NCI-H2107 (cell line): Measurements from ENCODE around the gene MPHOSPH9.

Experiments used
- DNase-seq: peaks from one replicate; lab custom pipeline; 2025; lab: John Stamatoyannopoulos, UW

MPHOSPH9 gene

GRCh38 chr12:123149088-123149487 lies 83.9 kb downstream of the MPHOSPH9 start:
- no peak for DNase-seq

GRCh38 chr12:123148655-123149054 lies 84.3 kb downstream of the MPHOSPH9 start:
- DNase-seq: no peak

GRCh38 chr12:123148223-123148622 lies 84.7 kb downstream of the MPHOSPH9 start:
- no peak for DNase-seq

- no peak for DNase-seq
These were observed 87.7 kb downstream of the MPHOSPH9 start for GRCh38 chr12:123145211-123145610.

DNA sequence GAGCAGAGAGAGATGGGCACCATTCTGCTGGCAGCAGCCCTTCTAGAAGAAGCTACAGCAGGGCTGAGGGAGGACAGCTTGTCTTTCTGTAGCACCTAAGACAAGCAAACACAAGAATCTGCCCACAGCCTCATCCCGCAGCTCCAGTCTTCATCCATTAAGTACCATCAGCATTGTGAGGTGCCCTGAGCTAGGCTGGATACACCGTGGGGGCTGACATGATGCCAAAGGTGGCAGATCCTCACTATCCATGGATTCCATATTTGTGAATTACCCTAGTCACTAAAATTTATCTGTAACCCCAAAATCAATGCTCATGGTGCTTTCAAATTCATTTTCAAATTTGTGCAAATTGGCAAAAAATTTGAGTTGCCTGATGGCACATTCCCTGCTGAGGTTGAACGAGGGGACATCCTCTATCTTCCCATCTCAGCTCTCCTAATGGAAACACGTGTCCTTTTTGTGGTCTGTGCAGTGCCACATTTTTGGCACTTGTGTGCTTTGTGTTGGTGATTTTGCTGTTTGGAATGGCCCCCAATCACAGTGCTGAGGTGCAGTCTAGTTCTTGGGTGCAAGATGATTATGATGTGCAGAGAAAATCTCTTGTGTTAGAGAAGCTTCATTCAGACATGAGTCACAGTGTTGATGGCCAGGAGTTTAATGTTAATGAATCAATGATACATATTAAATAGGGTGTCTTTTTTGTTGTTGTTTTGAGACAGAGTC lies 89.0 kb downstream of the MPHOSPH9 start:
- DNase-seq: no peak

- peak; percentile 49 for DNase-seq
These were observed 89.8 kb downstream of the MPHOSPH9 start for GRCh38 chr12:123142921-123143735.

DNA sequence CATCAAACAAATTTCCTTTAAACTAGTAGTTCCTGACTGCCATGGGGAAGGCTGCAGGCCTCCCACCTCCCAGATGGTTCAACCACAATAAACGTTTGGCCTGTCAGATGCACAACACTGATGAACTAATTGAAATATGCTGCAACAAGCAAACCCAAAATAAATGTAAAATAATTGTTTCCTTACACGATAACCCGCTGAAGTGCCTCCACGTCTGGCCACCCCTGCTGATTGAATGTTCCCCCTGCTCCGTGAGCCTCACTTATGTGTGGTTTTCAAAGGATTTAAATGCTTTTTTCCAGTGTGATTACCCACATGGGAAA lies 90.5 kb downstream of the MPHOSPH9 start:
- no peak for DNase-seq

- DNase-seq: no peak
These were observed 91.1 kb downstream of the MPHOSPH9 start for GRCh38 chr12:123141615-123142517.

- no peak for DNase-seq
These were observed 92.0 kb downstream of the MPHOSPH9 start for GRCh38 chr12:123140676-123141614.

DNA sequence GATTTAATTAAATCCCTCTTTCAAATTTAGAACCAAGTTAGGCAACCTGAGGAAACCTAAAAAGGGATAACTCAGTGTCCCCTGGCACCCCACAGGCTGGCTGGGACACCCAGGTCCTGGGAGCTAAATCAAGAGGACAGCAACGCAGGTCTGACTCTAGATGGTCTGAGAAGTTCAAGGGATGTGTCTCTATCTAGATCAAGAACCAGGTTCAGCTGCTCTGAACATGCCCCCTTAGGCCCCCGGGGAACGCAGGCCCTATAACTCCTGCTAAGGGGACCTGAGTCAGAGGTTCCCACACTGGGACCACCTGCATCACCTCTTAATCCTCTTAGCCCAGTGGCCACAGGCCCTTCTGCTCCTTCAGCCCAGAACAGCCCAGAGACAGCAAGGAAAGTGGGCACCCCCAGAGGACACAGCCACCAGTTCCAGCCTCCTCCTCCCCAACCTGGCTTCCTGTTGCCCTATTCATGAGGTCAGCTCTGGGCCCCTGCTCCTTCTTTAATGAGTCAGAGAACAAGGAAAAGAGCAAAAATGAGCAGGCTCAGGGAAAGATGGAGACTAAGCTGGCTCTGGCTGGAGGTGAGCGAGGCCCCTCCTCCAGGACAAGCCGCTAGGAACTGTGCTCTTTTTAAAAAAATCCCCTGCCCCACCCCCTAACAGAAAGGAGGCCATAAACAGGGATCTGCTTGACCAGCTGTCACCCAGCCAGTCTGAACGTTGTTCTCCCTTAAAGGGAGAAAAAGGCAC lies 92.8 kb downstream of the MPHOSPH9 start:
- no peak for DNase-seq

DNA sequence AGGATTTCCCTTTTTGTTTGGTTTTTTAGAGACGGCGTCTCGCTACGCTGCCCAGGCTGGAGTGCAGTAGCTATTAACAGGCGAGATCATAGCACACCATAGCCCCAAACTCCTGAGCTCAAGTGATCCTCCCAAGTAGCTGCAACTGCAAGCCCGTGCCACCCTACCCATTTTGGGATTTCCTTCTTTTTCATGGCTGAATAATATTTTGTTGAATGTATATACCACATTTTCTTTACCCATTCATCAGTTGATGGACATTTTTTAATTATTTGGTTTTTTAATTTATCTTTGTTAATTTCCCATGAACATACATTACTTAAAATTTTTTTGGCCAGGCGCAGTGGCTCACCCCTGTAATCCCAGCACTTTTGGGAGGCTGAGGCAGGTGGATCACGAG lies 97.3 kb downstream of the MPHOSPH9 start:
- no peak for DNase-seq

DNA sequence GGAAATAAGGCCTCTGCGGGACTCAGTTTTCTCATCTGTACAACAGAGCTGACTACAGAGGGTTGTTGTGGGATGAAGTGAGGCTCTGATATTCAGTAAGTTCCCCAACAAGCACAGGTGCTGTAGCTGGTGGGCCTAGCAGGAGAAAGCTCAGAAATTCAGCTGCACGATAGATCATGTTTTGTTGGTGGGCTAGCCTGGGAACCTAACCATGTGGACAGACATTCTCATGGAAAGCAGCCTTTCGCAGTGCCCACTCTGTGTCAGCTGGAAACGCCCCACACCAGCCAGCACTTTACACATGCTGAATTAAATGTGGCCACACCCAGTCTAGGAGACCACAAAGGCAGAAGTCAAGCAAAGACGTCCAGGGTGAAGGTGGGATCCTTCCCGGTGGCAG lies 98.1 kb downstream of the MPHOSPH9 start:
- no peak for DNase-seq

DNA sequence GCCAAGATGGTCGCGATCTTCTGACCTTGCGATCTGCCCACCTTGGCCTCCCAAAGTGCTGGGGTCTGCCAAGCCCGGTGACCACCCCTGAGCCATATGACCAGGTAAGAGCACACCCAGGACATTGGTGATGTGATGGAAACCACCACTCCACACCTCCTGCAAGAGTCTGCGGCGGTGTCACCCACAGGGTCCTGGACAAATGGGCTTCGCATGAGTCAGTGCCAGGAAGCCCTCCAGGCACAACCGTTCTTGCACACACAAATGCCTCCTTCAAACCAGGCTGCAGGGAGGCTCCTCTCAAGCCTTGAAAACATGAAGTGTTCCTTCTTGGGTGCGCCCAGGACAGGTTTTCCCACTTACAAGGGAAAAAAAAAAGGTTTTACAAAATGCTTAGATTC lies 98.7 kb downstream of the MPHOSPH9 start:
- no peak for DNase-seq

DNA sequence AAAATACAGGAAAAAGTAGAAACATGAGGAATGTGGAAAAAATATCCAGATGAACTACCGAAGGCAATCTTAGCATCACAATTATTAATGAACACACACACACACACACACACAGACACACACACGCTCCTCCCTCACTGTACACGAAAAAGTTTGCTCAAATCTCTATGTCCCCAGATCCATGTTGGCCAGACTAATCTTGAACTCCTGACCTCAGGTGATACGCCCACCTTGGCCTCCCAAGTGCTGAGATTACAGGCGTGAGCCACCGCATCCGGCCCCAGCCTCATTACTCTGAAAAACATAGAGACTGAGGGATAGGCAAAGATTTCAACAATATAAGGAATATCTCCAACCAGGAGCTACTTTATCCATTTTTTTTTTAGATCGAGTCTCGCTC lies 99.2 kb downstream of the MPHOSPH9 start:
- no peak for DNase-seq

DNA sequence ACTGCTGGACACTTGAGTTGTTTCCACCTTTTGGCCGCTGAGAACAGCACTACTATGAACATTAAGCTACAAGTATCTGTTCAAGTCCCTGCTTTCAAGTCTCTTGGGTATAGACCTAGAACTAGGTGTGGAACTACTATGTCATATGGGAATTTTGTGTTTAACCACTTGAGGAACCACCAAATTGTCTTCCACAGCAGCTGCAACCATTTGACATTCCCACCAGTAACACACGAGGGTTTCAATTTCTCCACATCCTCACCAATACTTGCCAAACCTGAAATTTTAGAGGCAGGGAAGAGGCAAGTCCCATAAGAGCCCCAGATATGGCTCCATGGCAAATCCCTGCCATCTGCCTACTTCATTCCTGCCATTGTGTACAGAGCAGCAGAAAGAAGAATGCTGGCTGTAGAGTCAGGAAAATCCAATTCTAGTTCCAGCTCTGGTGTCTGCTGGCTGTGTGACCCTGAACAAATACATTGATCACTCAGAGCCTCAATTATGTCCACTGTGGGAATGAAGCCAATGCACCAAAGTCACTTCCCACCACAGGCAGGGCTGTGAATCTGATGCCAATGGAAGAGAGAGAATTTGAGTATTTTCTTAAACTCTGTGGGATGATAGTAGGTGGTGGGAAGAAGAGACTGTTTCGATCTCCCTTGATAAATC lies 99.9 kb downstream of the MPHOSPH9 start:
- DNase-seq: peak; percentile 46

DNA sequence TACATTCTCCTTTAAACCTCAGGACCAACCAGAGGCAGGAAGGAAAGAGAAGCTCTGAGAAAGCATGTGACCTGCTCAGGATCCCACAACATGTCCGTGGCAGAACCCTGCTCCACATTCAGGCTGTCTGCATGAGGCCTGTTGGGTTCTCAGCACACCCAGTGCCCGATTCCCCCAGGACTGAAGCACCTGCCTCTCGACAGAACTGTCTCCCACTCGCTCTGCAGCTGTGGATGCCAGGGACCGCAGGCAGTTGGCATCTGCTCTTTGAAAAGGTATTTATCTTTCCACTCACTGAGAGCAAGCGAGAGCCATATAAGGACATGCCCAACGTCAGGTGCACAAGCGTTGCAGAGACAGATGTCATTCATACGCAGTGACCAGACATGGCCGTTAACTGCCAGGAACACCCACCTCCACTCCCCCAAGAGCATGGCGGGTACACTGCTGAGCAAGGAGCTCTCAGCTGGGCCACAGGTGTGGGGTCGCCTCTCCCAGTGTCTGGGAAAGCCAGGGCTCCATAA lies 101.0 kb downstream of the MPHOSPH9 start:
- peak; percentile 95 for DNase-seq

DNA sequence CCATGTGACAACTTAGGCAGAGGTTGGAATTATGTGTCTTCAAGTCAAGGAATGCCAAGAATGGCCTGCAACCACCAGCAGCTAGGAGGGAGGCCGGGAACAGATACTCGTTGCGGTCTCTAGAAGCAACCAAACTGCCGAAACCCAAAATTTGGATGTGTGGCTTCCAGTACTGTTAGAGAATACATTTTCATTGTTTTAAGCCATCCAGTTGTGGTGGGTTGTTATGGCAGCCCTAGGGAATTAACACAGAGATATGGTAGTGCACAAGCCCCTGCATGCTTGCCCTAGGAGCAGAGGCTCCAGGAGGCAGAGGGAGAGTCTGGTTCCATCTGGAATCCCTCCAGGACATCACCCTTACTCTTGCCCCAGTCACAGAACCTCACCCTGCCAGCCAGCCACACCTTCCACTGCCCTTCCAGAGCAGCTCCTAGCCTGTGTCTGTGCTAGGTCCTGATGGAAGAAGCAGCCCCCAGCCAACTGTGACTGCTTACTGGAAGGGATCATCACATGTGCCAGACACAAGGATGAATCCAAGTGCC lies 101.6 kb downstream of the MPHOSPH9 start:
- DNase-seq: no peak

GRCh38 chr12:123129621-123130020 lies 103.3 kb downstream of the MPHOSPH9 start:
- no peak for DNase-seq

GRCh38 chr12:123127182-123127495 lies 105.8 kb downstream of the MPHOSPH9 start:
- no peak for DNase-seq
